ENCODE measurements around the gene FERMT2.

The FERMT2 gene

DNA sequence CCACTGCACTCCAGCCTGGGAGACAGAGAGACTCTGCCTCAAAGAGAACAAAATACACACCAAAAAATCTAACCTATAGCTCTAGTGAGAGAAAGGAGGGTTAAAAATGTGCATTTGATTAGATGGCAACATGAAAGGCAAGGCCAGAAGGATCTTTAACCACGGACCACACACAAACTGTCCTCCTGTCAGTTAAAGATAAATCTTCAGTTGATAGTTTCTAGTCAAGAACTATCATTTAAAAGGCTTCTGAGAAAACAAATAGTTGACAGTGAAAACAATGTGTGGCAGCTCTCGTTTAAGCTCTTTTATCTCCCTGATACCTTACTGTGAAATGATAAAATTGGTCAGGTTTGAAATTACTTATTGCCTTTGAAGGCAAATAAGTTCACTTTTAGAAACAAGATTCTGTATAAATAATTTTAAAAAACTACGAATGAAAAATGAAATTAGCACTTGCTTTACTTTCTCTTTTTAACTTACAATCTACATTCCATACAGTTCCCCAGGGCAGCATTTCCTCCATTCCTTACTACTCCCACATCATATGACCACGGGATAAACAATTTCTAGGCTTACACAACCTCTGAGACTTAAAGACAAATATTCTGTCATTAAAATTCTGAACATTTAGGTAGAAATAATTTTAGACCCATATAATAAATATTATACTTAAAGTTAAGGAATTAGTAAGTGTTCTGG is 88.1 kb downstream of the FERMT2 start:
- no peak for DNase-seq (ENCODE audit: low read depth in 2 of 2)

GRCh38 chr14:52861403-52861802 is 89.4 kb downstream of the FERMT2 start:
- no peak for DNase-seq (ENCODE audit: low read depth in 2 of 2)

DNA sequence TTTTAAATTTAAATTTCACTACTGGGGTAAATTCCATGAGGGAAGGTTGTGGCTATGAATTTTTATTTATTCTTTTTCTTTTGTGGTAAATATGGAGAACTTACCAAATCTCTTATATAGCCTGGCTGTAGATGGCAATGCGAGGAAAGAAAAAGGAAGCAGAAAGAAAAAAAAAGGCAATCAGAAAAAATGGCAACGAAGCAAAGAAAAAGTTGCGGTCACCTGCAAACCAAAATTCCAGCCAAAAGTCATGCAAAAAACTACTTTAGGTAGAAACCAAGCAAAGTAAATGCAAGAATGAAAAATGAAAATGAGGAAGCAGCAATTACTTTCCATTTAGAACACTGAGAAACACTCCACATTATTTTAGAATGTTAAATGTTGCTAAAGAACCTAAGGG is 89.9 kb downstream of the FERMT2 start:
- DNase-seq (ENCODE audit: low read depth in 2 of 2): no peak

DNA sequence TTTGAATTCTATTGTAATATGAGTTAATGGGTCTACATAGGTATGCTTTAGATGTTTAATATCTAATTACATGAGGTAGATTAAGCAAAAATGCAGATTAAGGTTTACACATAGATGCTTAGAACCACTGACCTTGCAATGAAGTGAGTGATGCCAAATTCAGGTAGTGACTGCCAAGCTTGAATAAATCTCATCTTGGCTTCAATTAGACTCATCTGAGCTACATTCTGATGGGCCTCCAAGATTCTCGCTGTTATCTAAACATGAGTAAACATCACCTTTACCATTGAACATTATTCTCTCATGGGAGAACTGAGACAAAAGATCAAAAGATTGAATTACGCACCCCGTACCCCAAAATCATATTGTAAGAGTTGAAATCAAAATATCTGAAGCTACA is 90.6 kb downstream of the FERMT2 start:
- DNase-seq (ENCODE audit: low read depth in 2 of 2): no peak

DNA sequence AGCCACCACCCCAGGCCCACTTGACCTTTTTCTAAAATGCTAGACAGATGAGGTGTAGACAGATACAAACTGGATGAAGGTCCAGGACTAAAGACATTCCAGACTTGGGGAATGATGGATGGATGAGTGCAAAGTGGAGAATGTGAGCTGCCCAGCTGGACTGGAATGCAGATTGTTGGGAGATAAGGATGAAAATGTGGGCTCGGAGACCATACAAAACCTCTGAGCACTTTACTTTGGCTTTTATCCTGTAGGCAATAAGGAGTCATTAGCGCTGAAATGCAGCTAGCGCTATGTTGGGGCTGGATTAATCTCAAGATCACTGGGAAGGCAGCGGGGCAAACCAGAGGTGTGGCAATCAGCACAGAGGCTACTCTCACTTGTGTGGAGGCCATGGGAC is 94.7 kb downstream of the FERMT2 start:
- no peak for DNase-seq (ENCODE audit: low read depth in 2 of 2)

GRCh38 chr14:52853522-52853854 is 97.4 kb downstream of the FERMT2 start:
- DNase-seq (ENCODE audit: low read depth in 2 of 2): no peak

GRCh38 chr14:52852810-52853521 is 97.9 kb downstream of the FERMT2 start:
- no peak for DNase-seq (ENCODE audit: low read depth in 2 of 2)

DNA sequence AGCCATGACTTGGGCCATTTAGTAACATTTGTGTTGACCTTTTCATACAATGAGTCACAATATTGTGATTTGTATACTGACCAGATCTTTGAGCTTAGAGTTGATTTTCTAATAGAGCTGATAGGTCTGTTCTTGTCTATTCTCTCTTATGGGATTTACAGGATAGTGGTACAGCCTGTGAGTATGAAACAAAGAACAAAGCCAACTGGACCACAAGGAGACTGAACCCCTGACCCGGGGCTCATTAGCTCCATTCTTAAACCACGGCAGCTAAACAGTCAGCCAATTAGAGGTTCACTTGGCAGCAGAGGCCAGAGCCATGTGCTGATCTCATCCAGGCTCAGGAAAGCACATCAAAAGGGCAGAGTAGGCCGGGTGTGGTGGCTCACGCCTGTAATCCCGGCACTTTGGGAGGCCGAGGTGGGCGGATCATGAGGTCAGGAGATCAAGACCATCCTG is 100.4 kb downstream of the FERMT2 start:
- no peak for DNase-seq (ENCODE audit: low read depth in 2 of 2)

GRCh38 chr14:52848626-52849025 is 102.2 kb downstream of the FERMT2 start:
- no peak for DNase-seq (ENCODE audit: low read depth in 2 of 2)

GRCh38 chr14:52846591-52846990 is 104.3 kb downstream of the FERMT2 start:
- no peak for DNase-seq (ENCODE audit: low read depth in 2 of 2)

DNA sequence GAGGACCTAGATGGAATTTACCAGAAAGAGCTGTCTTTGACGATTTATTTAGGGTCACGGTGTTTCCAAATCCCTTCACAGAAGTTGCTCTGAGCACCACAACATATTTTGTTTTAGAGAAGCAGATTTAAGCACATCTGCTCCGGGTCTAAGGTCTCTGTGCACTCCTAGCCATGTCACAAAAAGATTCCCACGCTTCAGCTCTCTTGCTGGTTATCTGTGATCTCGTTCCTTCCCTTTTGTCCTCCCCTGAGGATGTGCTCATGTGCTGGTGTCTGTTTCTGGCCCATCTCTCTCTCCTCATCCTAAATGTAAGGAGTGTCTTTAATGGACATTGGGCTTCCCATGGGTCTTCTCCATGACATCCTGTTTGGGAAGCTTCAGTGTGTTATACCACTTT is 105.8 kb downstream of the FERMT2 start:
- no peak for DNase-seq (ENCODE audit: low read depth in 2 of 2)

- DNase-seq (ENCODE audit: low read depth in 2 of 2): no peak
Measured at GRCh38 chr14:52844262-52845060, 106.4 kb downstream of the FERMT2 start.

- DNase-seq (ENCODE audit: low read depth in 2 of 2): no peak
Measured at GRCh38 chr14:52840877-52841276, 110.0 kb downstream of the FERMT2 start.

DNA sequence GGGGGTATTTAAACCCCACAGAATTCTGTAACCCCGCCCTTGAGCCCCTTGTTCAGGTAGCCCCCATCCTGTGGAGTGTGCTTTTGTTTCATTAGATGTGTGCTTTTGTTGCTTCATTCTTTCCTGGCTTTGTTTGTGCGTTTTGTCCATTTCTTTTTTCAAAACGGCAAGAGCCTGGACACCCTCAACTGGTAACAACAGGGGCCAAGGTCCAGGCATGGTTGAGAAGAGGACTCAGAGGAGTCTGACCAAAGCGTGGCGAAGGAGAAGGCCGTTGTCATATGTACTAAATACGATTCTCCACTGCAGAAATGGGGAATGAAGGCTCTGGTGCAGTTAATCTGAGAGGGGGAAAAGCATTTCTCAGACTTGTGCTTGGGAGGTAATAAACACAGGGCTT is 113.4 kb downstream of the FERMT2 start:
- DNase-seq (ENCODE audit: low read depth in 2 of 2): no peak

GRCh38 chr14:52836063-52836462 is 114.8 kb downstream of the FERMT2 start:
- DNase-seq (ENCODE audit: low read depth in 2 of 2): no peak

DNA sequence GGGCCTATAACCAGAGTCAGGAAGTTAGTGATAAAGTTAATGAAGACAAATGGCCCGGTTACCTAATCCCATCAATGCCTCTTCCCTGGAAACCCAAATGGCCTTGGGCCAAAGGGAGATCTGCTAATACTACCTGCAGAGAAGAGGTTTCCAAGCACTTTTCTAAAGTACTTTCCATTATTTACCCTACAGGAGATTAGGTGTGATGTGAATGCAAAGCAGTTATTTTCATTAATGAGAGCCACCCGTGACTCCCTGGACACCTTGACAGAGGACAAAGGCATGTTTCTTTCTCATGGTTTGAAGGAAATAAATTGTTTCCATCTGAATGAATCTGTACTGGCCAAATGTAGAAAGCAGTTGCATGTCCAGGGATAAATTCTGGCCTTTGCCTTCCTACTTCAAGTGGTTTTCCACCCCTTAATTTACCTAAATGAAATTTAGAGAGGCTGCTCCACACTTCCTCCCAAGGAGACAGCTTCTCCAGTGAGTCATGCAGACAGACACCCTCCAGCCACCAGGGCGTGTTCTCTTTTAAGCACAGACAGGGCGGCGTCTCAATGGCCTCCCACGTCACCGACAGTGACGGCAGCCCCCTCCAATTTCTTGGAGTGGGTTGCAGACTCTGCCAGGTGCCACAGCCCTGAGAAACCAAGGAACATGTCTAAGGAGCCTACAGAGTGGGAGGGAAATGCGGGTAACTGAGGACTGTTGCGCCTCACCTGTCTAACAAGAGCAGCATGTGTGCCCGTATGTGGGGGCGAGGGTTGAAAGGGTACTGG is 115.5 kb downstream of the FERMT2 start:
- DNase-seq (ENCODE audit: low read depth in 2 of 2): no peak

DNA sequence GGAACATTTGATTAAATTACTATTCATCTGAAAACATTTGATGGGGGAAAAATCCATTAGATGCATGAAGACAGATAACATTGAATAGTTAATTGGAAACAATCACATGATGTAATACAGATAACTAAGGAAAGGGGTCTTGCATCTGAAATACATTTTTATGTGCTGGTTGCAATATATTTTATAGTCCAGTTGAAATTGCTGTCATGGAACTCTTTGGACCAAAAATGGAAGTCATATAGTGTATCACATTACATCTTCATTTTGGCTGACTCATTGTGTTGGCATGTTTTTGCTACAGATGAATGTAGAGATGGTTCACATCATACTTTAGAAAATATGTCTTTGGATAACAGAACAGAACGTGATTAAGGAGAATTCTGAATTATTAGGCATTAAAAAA is 116.4 kb downstream of the FERMT2 start:
- DNase-seq (ENCODE audit: low read depth in 2 of 2): no peak

DNA sequence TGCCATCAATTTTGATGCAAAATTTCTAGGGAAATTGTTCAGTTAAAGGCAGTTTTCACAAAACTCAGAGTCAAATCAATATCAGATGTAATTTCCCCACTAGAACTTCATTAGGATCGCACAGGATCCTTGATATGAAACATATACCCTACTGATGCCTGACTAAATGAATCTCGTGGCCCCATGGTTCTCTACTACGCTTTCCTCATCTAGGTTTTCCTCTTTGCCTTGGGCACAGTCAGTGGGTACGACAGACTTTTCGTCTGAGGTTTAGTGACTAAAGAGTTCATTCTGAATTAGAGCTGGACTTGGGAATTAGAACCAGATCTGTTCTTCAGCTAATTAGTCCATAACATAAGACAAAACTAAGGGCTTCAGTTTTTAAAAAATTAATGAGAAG is 117.0 kb downstream of the FERMT2 start:
- DNase-seq (ENCODE audit: low read depth in 2 of 2): no peak

GRCh38 chr14:52829527-52830185 is 121.2 kb downstream of the FERMT2 start:
- DNase-seq (ENCODE audit: low read depth in 2 of 2): no peak

DNA sequence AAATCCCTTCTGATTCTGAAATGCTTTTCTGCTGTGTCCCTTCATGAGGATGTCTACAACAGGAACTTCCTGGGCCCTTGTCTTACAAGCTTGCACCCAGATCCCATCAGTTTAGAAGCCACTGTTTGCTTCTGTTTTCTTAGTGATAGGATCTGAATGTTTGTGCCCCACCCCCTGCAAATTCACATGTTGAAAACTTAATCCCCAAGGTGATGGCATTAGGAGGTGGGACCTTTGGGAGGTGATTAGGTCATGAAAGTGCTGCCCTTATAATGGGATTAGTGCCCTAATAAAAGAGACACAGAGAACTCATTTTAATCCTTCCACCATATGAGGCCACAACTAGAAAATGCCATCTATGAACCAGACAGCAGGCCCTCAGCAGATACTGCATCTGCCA is 123.4 kb downstream of the FERMT2 start:
- no peak for DNase-seq (ENCODE audit: low read depth in 2 of 2)

DNA sequence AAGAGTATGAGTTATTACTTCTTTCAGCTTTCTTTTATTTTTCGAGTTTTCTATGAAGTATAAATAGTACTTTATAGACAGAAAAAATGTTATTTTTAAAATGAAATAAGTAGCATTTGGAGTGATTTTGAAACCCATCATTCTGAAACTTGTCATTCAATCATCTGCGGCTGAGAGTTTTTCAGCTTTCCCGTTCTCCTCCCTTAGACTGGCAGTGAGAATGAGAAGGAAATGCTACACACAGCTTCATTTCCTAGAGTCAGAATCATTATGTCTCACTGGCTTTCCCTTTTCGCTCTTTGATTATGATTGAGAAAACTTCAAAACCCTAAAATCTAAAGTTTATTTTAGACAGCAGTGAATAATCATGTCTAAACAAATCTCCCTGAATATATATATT is 125.8 kb downstream of the FERMT2 start:
- no peak for DNase-seq (ENCODE audit: low read depth in 2 of 2)

GRCh38 chr14:52824462-52824861 is 126.4 kb downstream of the FERMT2 start:
- DNase-seq (ENCODE audit: low read depth in 2 of 2): no peak

All from stimulated activated CD8-positive, alpha-beta memory T cell treated with anti-CD3 and anti-CD28 coated beads, Interleukin-2, amount 100 ng/mL, for 1 hour (primary cell).